IPS DF 6.9 (cell line): ENCODE data around the gene RIBC1.
"Not testable (repeated sequence)": the region's sequence is repeated elsewhere in the genome, so short reads cannot be mapped to it uniquely, and the experiment has no call there.

Experiments used
- DNase-seq: peaks from one replicate; pipeline ENCODE4 v3.0.0-alpha.2; 2013; ENCODE audit warnings: low read depth, low spot score
- H3K27ac ChIP-seq: one replicate; pipeline ENCODE4 v1.5.1; 2013; ENCODE audit warnings: low read length, control low read depth
- H3K27me3 ChIP-seq: 2 replicates; pipeline ENCODE4 v1.6.1; 2013; ENCODE audit warnings: mild to moderate bottlenecking, low read length; ENCODE audit not compliant: control insufficient read depth, insufficient read depth
- H3K36me3 ChIP-seq: 2 replicates; pipeline ENCODE4 v1.6.1; 2013; ENCODE audit warnings: low read length; ENCODE audit not compliant: control insufficient read depth, insufficient read depth
- H3K4me1 ChIP-seq: 2 replicates; pipeline ENCODE4 v1.6.1; 2013; ENCODE audit warnings: low read length; ENCODE audit not compliant: control insufficient read depth, insufficient read depth
- H3K4me3 ChIP-seq: 2 replicates; pipeline ENCODE4 v1.5.1; 2013; ENCODE audit warnings: mild to moderate bottlenecking, low read length
- H3K9me3 ChIP-seq: 2 replicates; pipeline ENCODE4 v1.6.1; 2013; ENCODE audit warnings: low read length, inconsistent platforms; ENCODE audit not compliant: control insufficient read depth, insufficient read depth
- WGBS: extraction: QIAGEN DNeasy Blood & Tissue Kit; methylation state at CpG from one replicate; pipeline ENCODE4 v1.1.7; 2013; ENCODE audit warnings: mixed read lengths, missing lambda C conversion rate; ENCODE audit not compliant: insufficient read length, insufficient coverage; 5-methylcytosine and 5-hydroxymethylcytosine counted together

RIBC1 gene

GRCh38 chrX:53398216-53398615, 24.5 kb upstream of the RIBC1 start:
- H3K27ac ChIP-seq = no peak overlapping the region
- no peaks in the 10 kb centered on the region for H3K27me3 ChIP-seq
- DNase-seq = no peak
- no CpG with 5 or more reads among the region's 1 CpG for WGBS
- peaks cover 15% of the 10 kb centered on the region; the same call in 1 of the 2 replicates for H3K36me3 ChIP-seq
- H3K9me3 ChIP-seq = no peaks in the 10 kb centered on the region
- no peak overlapping the region for H3K4me3 ChIP-seq
- H3K4me1 ChIP-seq = no peaks in the 10 kb centered on the region

GRCh38 chrX:53403535-53403934, 19.1 kb upstream of the RIBC1 start:
- no peak for DNase-seq
- Histone ChIP-seq H3K9me3 (no peaks in the 10 kb centered on the region), H3K27me3 (no peaks in the 10 kb centered on the region), H3K4me1 (no peaks in the 10 kb centered on the region), H3K4me3 (no peak overlapping the region), H3K36me3 (peaks cover 15% of the 10 kb centered on the region), H3K27ac (no peak overlapping the region)
- WGBS = 100% methylated on average over 4 of the region's 10 CpGs

DNA sequence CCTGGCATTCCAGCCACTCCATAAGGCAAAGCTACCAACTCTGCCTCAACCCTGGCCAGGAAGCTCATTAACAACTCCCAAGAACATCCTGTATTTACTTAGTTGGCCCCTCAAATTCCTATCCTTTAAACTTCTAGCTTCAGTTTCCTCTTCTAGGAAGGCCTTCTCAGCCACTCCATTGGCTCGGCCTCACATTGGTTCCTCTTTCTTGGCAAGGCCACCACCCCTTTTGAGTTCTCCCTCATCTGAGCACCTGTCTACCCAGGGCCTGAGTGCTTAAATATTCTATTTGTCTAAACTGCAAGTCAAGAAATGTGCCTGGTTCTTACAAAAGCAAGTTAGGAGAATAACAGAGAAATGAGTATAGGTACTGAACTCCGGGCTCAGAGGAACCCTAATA, 10.2 kb upstream of the RIBC1 start:
- WGBS = no CpG with 5 or more reads among the region's 2 CpGs
- Histone ChIP-seq H3K27me3 (no peaks in the 10 kb centered on the region), H3K27ac (no peak overlapping the region), H3K4me3 (no peak overlapping the region), H3K4me1 (no peaks in the 10 kb centered on the region), H3K9me3 (no peaks in the 10 kb centered on the region), H3K36me3 (peaks cover 16% of the 10 kb centered on the region)
- no peak for DNase-seq

DNA sequence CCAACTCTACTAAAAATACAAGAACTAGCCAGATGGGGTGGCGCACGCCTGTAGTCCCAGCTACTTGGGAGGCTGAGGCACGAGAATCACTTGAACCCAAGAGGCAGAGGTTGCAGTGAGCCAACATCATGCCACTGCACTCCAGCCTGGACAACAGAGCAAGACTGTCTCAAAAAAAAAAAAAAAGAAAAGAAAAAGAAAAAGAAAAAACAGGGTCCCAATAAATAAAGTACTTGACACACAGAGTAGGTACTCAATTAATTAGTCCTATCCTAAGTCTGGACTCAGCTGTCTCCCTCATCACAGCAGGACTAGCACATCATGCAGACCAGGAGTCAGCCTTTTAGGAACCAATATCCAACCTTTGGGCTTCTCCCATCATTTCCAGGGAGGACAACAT, 2.3 kb upstream of the RIBC1 start:
- not testable (repeated sequence) for H3K9me3 ChIP-seq, H3K27me3 ChIP-seq, H3K36me3 ChIP-seq, H3K4me1 ChIP-seq, H3K4me3 ChIP-seq, DNase-seq, H3K27ac ChIP-seq
- WGBS = no CpG with 5 or more reads among the region's 3 CpGs

- H3K4me1 ChIP-seq = peaks cover 2% of the 10 kb centered on the region
- WGBS = no CpG with 5 or more reads among the region's 2 CpGs
- H3K4me3 ChIP-seq = peak overlapping the region; percentile 80; the same call in 1 of the 2 replicates
- no peaks in the 10 kb centered on the region for H3K9me3 ChIP-seq
- no peaks in the 10 kb centered on the region for H3K36me3 ChIP-seq
- H3K27ac ChIP-seq = no peak overlapping the region
- H3K27me3 ChIP-seq = no peaks in the 10 kb centered on the region
- DNase-seq = no peak
These were observed 1.5 kb upstream of the RIBC1 start for GRCh38 chrX:53421125-53421524.

- no peak overlapping the region for H3K27ac ChIP-seq
- H3K4me3 ChIP-seq = peak overlapping the region; percentile 80; the same call in 1 of the 2 replicates
- no peaks in the 10 kb centered on the region for H3K36me3 ChIP-seq
- no CpG with 5 or more reads among the region's 15 CpGs for WGBS
- H3K9me3 ChIP-seq = no peaks in the 10 kb centered on the region
- no peak for DNase-seq
- H3K4me1 ChIP-seq = peaks cover 2% of the 10 kb centered on the region
- H3K27me3 ChIP-seq = no peaks in the 10 kb centered on the region
These were observed 944 bp upstream of the RIBC1 start for GRCh38 chrX:53421772-53422085.

- no CpG with 5 or more reads among the region's 75 CpGs for WGBS
- Histone ChIP-seq H3K27ac (no peak within 1 kb of the TSS), H3K36me3 (no peaks in the 10 kb centered on the region), H3K27me3 (no peaks in the 10 kb centered on the region), H3K4me3 (peak within 1 kb of the TSS; percentile 80), H3K4me1 (peaks cover 2% of the 10 kb centered on the region), H3K9me3 (no peaks in the 10 kb centered on the region)
- peak; percentile 87 for DNase-seq
These were observed 400 bp upstream of the RIBC1 start, which contains the start of gene SMC1A for GRCh38 chrX:53422086-53422860. Gene SMC1A (minus strand): TSS chrX:53422654. CDS start chrX:53422600, 54 bp downstream.

DNA sequence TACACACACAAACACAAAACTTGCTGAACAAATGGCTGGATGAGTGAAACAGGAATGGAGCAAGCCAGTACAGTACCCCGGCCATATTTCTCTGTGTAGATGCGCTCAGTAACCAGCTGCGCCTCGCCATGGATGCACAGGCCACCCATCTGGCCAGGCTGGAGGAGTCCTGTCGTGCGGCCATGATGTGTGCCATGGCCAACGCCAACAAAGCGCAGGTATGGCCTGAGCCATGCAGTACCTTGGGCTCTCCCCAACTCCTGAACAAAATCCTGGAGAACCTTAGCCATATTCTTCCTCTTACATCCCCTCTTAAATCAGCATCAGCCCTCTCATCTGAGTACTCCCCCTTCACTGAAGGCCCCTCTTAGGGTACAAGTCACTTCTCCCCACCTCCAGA, 7.1 kb downstream of the RIBC1 start:
- no peak overlapping the region for H3K4me3 ChIP-seq
- no peaks in the 10 kb centered on the region for H3K9me3 ChIP-seq
- H3K36me3 ChIP-seq = peaks cover 2% of the 10 kb centered on the region; the same call in 1 of the 2 replicates
- H3K27me3 ChIP-seq = no peaks in the 10 kb centered on the region
- no CpG with 5 or more reads among the region's 8 CpGs for WGBS
- DNase-seq = no peak
- H3K4me1 ChIP-seq = no peaks in the 10 kb centered on the region; the same call in 1 of the 2 replicates
- H3K27ac ChIP-seq = no peak overlapping the region

DNA sequence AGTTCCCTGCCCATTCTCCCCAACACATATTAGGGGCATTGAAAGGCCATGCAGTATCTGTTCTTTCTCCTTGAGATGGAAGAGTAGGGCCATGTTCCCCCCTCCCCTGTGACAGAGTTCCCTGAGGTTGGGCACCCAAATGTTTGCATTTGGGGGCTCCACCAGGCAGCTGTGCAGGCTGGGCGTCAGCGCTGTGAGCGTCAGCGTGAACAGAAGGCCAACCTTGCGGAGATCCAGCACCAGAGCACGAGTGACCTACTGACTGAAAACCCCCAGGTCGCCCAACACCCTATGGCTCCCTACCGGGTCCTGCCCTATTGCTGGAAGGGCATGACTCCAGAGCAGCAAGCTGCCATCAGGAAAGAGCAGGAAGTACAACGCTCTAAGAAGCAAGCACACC, 7.6 kb downstream of the RIBC1 start:
- Histone ChIP-seq H3K27ac (no peak overlapping the region), H3K36me3 (peaks cover 2% of the 10 kb centered on the region; the same call in 1 of the 2 replicates), H3K4me3 (no peak overlapping the region), H3K4me1 (no peaks in the 10 kb centered on the region; the same call in 1 of the 2 replicates), H3K9me3 (no peaks in the 10 kb centered on the region), H3K27me3 (no peaks in the 10 kb centered on the region)
- no CpG with 5 or more reads among the region's 9 CpGs for WGBS
- no peak for DNase-seq

GRCh38 chrX:53433651-53434639, 11.3 kb downstream of the RIBC1 start, which contains the start of gene HSD17B10:
Gene HSD17B10 (minus strand): TSS chrX:53434370. CDS start chrX:53434345, 25 bp downstream.
- Histone ChIP-seq H3K4me3 (peak within 1 kb of the TSS; percentile 100), H3K27ac (no peak within 1 kb of the TSS), H3K36me3 (peaks cover 2% of the 10 kb centered on the region; the same call in 1 of the 2 replicates), H3K9me3 (no peaks in the 10 kb centered on the region), H3K27me3 (no peaks in the 10 kb centered on the region), H3K4me1 (no peaks in the 10 kb centered on the region; the same call in 1 of the 2 replicates)
- peak; percentile 45 for DNase-seq
- no CpG with 5 or more reads among the region's 61 CpGs for WGBS
